Inflammatory macrophage treated with lipopolysaccharide for 1 hour (primary cell): Measurements from ENCODE around the gene CELF5.
"Not testable (repeated sequence)": the region's sequence is repeated elsewhere in the genome, so short reads cannot be mapped to it uniquely, and the experiment has no call there.

ENCODE experiments used
- DNase-seq, 2 donors: peaks; one replicate each; pipeline ENCODE4 v3.0.0-alpha.2; 2020 to 2022

The CELF5 gene

GRCh38 chr19:3190921-3191805 lies 33.3 kb upstream of the CELF5 start:
- no peak for DNase-seq

- DNase-seq, result not testable (repeated sequence)
These were observed 32.7 kb upstream of the CELF5 start for GRCh38 chr19:3191806-3192104.

GRCh38 chr19:3192228-3192635 lies 32.2 kb upstream of the CELF5 start:
- DNase-seq, result no peak

- no peak for DNase-seq
These were observed 31.8 kb upstream of the CELF5 start for GRCh38 chr19:3192684-3193083.

GRCh38 chr19:3193256-3194105 lies 31.0 kb upstream of the CELF5 start:
- DNase-seq, result peak; percentile 69 to 79

DNA sequence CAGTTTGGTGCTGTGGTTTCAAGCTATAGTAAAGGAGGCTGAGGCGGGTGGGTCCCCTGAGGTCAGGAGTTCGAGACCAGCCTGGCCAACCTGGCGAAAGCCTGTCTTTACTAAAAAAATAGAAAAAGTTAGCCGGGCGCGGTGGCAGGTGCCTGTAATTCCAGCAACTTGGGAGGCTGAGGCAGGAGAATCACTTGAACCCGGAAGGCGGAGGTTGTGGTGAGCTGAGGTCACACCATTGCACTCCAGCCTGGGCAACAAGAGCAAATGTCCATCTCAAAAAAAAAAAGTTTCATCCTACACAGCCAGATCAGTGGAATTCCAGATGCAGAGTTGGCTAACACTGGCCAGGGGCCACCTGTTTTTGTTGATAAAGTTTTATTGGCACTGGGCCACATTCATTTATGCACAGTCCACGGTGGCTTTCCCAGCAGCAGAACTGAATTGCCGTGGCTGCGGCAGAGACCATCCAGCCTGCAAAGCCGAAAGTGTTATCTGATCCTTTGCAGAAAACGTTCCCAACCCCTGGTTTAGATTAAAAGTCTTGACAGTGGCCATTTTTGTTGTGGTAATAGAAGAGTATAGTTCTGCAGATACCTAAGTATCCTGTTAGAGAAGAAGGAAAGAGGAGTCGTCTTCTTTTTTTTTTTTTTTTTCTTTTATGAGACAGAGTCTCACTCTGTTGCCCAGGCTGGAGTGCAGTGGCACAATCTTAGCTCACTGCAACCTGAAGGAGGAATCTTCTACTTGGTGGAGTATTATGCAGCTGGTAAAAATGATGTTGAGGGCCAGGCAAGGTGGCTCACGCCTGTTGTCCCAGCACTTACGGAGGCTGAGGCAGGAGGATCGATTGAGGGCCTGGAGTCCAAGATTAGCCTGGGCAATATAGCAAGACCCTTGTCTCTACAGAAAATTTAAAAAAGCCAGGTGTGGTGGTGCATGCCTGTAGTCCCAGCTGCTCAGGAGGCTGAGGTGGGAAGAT lies 30.1 kb upstream of the CELF5 start:
- no peak for DNase-seq

- DNase-seq, result no peak
These were observed 28.2 kb upstream of the CELF5 start for GRCh38 chr19:3196064-3196932.

GRCh38 chr19:3196933-3197205 lies 27.6 kb upstream of the CELF5 start:
- no peak for DNase-seq

DNA sequence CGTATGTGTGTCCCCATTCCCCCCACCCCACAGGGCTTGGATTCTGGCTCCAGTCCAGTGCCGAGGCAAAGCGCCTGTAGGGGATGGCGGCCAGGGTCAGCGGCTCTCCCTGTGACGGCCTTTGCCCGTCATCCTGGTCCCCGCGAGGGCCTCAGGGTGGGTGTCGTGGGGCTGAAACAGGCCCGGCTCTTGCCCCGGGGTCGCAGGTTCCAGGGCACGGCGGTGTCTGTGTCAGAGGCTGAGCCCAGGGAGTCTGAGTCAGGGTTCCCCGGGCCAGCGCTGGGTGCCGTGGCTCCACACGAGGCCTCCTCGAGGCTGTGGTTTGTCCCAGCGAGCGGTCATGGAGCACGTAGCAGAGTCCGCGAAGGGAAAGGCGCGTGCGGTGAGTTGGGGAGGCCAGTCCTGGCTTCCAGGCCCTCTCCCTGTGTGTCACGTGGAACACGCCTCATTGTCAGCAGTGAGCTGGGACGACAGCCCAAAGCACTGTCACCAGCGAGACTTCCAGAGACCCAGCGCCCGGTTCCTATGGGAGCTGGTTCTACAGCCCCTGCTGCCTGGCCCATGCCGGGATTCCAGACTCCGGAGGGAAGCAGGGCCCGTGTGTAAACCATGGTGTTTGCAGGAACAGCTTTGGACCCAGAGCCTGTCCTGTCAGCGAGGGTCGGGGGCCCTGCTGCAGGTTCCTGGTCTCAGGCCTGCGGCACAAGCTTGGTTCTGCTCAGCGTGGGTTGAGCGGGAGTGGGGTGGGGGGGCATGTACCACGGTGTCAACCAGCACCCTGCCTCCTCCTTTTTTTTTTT lies 25.4 kb upstream of the CELF5 start:
- DNase-seq, result no peak

GRCh38 chr19:3201072-3201700 lies 23.3 kb upstream of the CELF5 start:
- peak; percentile 6 to 48 for DNase-seq

DNA sequence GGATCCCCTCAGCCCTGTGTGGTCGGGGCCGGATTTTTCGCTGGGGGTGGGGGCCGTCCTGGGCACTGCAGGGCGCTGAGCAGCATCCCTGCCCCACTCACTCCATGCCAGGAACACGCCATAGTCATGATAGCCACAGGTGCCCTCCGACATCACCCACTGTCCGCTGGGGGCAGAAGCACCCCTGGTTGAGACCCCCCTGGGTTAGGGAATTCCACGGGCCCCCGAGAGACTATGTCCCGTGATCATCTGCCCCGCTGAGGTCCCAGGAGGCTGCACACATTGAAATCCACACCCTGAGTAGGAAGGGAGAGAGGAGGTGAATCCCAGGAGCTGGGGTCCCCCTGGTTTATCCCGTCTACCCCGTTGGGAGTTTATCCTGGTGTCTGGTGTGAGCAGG lies 22.6 kb upstream of the CELF5 start:
- no peak for DNase-seq

- no peak for DNase-seq
These were observed 22.1 kb upstream of the CELF5 start for GRCh38 chr19:3202346-3202745.

GRCh38 chr19:3202895-3203294 lies 21.6 kb upstream of the CELF5 start:
- DNase-seq, result not testable (repeated sequence)

- DNase-seq, result no peak
These were observed 20.4 kb upstream of the CELF5 start for GRCh38 chr19:3203805-3204645.

- DNase-seq, result no peak
These were observed 19.7 kb upstream of the CELF5 start for GRCh38 chr19:3204646-3205275.

- no peak for DNase-seq
These were observed 18.1 kb upstream of the CELF5 start for GRCh38 chr19:3206216-3206953.

GRCh38 chr19:3207461-3208242 lies 16.8 kb upstream of the CELF5 start:
- no peak for DNase-seq
